Measurements from ENCODE around the gene ETS1.

ETS1 gene

GRCh38 chr11:128594226-128594625 lies 6.9 kb upstream of the ETS1 start:
- no peak for DNase-seq (ENCODE audit: low spot score)

GRCh38 chr11:128593281-128593680 lies 5.9 kb upstream of the ETS1 start:
- DNase-seq (ENCODE audit: low spot score): peak; percentile 49

GRCh38 chr11:128592454-128592853 lies 5.1 kb upstream of the ETS1 start:
- DNase-seq (ENCODE audit: low spot score): no peak

- no peak for DNase-seq (ENCODE audit: low spot score)
These were observed 3.2 kb upstream of the ETS1 start for GRCh38 chr11:128590587-128590986.

- no peak for DNase-seq (ENCODE audit: low spot score)
These were observed 2.6 kb upstream of the ETS1 start for GRCh38 chr11:128589998-128590397.

GRCh38 chr11:128588093-128588492 lies 735 bp upstream of the ETS1 start:
- DNase-seq (ENCODE audit: low spot score): no peak

GRCh38 chr11:128586689-128587088 lies 669 bp downstream of the ETS1 start:
- DNase-seq (ENCODE audit: low spot score): no peak

GRCh38 chr11:128585498-128586238 lies 1.7 kb downstream of the ETS1 start:
- no peak for DNase-seq (ENCODE audit: low spot score)

- no peak for DNase-seq (ENCODE audit: low spot score)
These were observed 3.1 kb downstream of the ETS1 start for GRCh38 chr11:128584253-128584652.

- peak; percentile 90 for DNase-seq (ENCODE audit: low spot score)
These were observed 4.6 kb downstream of the ETS1 start for GRCh38 chr11:128582496-128583366.

GRCh38 chr11:128581561-128582272 lies 5.6 kb downstream of the ETS1 start:
- no peak for DNase-seq (ENCODE audit: low spot score)

- no peak for DNase-seq (ENCODE audit: low spot score)
These were observed 6.7 kb downstream of the ETS1 start for GRCh38 chr11:128580612-128581011.

- DNase-seq (ENCODE audit: low spot score): no peak
These were observed 7.4 kb downstream of the ETS1 start for GRCh38 chr11:128579798-128580504.

- DNase-seq (ENCODE audit: low spot score): no peak
These were observed 10.8 kb downstream of the ETS1 start for GRCh38 chr11:128576555-128576954.

GRCh38 chr11:128575961-128576350 lies 11.4 kb downstream of the ETS1 start:
- DNase-seq (ENCODE audit: low spot score): peak; percentile 47

- no peak for DNase-seq (ENCODE audit: low spot score)
These were observed 12.0 kb downstream of the ETS1 start for GRCh38 chr11:128575174-128575960.

- DNase-seq (ENCODE audit: low spot score): no peak
These were observed 12.8 kb downstream of the ETS1 start for GRCh38 chr11:128574576-128575011.

- no peak for DNase-seq (ENCODE audit: low spot score)
These were observed 13.7 kb downstream of the ETS1 start for GRCh38 chr11:128573638-128574037.

GRCh38 chr11:128572965-128573364 lies 14.4 kb downstream of the ETS1 start:
- no peak for DNase-seq (ENCODE audit: low spot score)

- no peak for DNase-seq (ENCODE audit: low spot score)
These were observed 16.7 kb downstream of the ETS1 start for GRCh38 chr11:128570632-128571031.

- no peak for DNase-seq (ENCODE audit: low spot score)
These were observed 18.1 kb downstream of the ETS1 start for GRCh38 chr11:128569291-128569690.
